ENCODE data around the gene EVL. TPM values are rescaled to one million over a fixed set of nuclear protein-coding genes. Genes with fewer than 3 reads are reported as not detected.

The EVL gene
- total and polyA plus RNA-seq, 2 donors (not counting 3 experiments of a cell fraction or from before 2014, with no cell fraction given) = 34.6 to 62.5 TPM

- POLR2A ChIA-PET = no interaction called here
These were observed 27.9 kb upstream of the EVL start for GRCh38 chr14:100037353-100037752.

More at GRCh38 chr14:100037353-100037752, 27.9 kb upstream of the EVL start:
- FAIRE-seq (no peak), DNase-seq (ENCODE audit: low read depth, low spot score) (no peak)
- intact Hi-C loops (cut with micrococcal nuclease) = no loop called here
- peaks cover 3% of the 10 kb centered on the region for H3K4me1 ChIP-seq (ENCODE audit: control insufficient read depth, extremely low read depth, insufficient read depth, low read length)
- TF ChIP-seq MYC (IDR thresholded peaks at IDR 0.05; ENCODE audit: low read depth, low read length) (no peak), POLR2A (IDR thresholded peaks at IDR 0.05; ENCODE audit: low read depth, low read length) (no peak), FOS (IDR thresholded peaks at IDR 0.05; ENCODE audit: borderline replicate concordance, insufficient read depth, low read length) (no peak), CTCF (IDR thresholded peaks at IDR 0.05; ENCODE audit: extremely low read depth in 1 of 2, insufficient read depth in 1 of 2, low read depth in 1 of 2, low read length in 2 of 2) (no peak), JUN (IDR thresholded peaks at IDR 0.05; ENCODE audit: borderline replicate concordance, insufficient read depth, insufficient read length, low read depth) (no peak), POLR2AphosphoS5 (IDR thresholded peaks at IDR 0.05; ENCODE audit: insufficient read depth, low read depth, low read length) (no peak), GATA2 (IDR thresholded peaks at IDR 0.05; ENCODE audit: insufficient read depth, insufficient read length, low read depth, low read length) (no peak), EZH2 (IDR thresholded peaks at IDR 0.05; ENCODE audit: borderline replicate concordance, low read depth, low read length, severe bottlenecking) (no peak)
- TF ChIP-seq, protein P1, sequence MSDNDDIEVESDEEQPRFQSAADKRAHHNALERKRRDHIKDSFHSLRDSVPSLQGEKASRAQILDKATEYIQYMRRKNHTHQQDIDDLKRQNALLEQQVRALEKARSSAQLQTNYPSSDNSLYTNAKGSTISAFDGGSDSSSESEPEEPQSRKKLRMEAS (IDR thresholded peaks at IDR 0.05; ENCODE audit: insufficient read depth, insufficient read length) = no peak
- no peak overlapping the region for H2AFZ ChIP-seq (ENCODE audit: low read depth, low read length)
- H4K20me1 ChIP-seq (replicated peaks; ENCODE audit: control insufficient read depth, extremely low read depth, insufficient read depth, low read length) = no peaks in the 10 kb centered on the region
- H3K9me3 ChIP-seq (replicated peaks; ENCODE audit: control insufficient read depth, insufficient read depth, low read length) = no peaks in the 10 kb centered on the region
- H3K27me3 ChIP-seq (ENCODE audit: control insufficient read depth in 2 of 2, insufficient read depth in 2 of 2, low read length in 2 of 2) = no peaks in the 10 kb centered on the region
- no TSS peak for BruUV-seq (replicated peaks)
- no peaks in the 10 kb centered on the region for H3K79me2 ChIP-seq (ENCODE audit: control insufficient read depth, insufficient read depth, low read length)
- dilution Hi-C loops (cut with MboI; ENCODE audit: extremely low pct_ligation_motif_present, low sequenced_read_pairs) = no loop called here
- no peak overlapping the region for H3K9ac ChIP-seq (replicated peaks; ENCODE audit: extremely low read depth, insufficient read depth, low read length)
- no peak overlapping the region for H3K4me2 ChIP-seq (ENCODE audit: insufficient read depth, low read length)
- no peak overlapping the region for H3K27ac ChIP-seq (ENCODE audit: insufficient read depth, low read depth, low read length)
- CTCF ChIA-PET = interaction anchor here (1.2 kb wide), 1 partner anchor 70 kb away, joined by 3 read pairs; no protein-coding TSS in a partner anchor
- no peaks in the 10 kb centered on the region for H3K36me3 ChIP-seq (ENCODE audit: control insufficient read depth in 2 of 2, extremely low read depth in 1 of 2, insufficient read depth in 2 of 2, low read length in 2 of 2)
- no peak overlapping the region for H3K4me3 ChIP-seq (replicated peaks in 1 of 3; ENCODE audit: insufficient read depth in 1 of 3, low read depth in 1 of 3, low read length in 3 of 3)
- H3K9me1 ChIP-seq (replicated peaks; ENCODE audit: control insufficient read depth, extremely low read depth, insufficient read depth, low read length) = no peaks in the 10 kb centered on the region

Measured in endothelial cell of umbilical vein (primary cell).